ENCODE results near the gene SCAMP4. TPM values are rescaled to one million over a fixed set of nuclear protein-coding genes. Genes with fewer than 3 reads are reported as not detected.

The SCAMP4 gene
- total and polyA plus RNA-seq, 9 of the 15 experiments (the other 6 are each of a cell fraction or from before 2014, with no cell fraction given), result 0.81 to 45.9 (median 12.8) TPM

GRCh38 chr19:1950640-1951039 lies 45.4 kb downstream of the SCAMP4 start:
- Histone ChIP-seq H2AFZ (ENCODE audit: low read depth, low read length) (no peak overlapping the region), H3K27me3 (ENCODE audit: control insufficient read depth in 2 of 2, insufficient read depth in 2 of 2, low read length in 2 of 2) (no peaks in the 10 kb centered on the region), H3K79me2 (ENCODE audit: control insufficient read depth, insufficient read depth, low read length) (peaks cover 86% of the 10 kb centered on the region), H3K9me1 (ENCODE audit: control insufficient read depth, insufficient read depth, low read length) (no peaks in the 10 kb centered on the region), H3K4me1 (replicated peaks in 1 of 2; ENCODE audit: control insufficient read depth in 2 of 2, insufficient read depth in 2 of 2, low read length in 2 of 2) (peaks cover 0 to 63% of the 10 kb centered on the region in 2 experiments; a peak in 2 of 5 replicates), H3K27ac (ENCODE audit: extremely low read depth, low read depth, low read length) (no peak overlapping the region), H3K4me3 (no peak overlapping the region), H4K20me1 (replicated peaks; ENCODE audit: control insufficient read depth, insufficient read depth, low read length) (peaks cover 19% of the 10 kb centered on the region), H3K36me3 (ENCODE audit: control insufficient read depth, insufficient read depth, low read length) (peaks cover 52% of the 10 kb centered on the region; the same call in 2 of the 3 replicates), H3K9me3 (replicated peaks; ENCODE audit: control insufficient read depth, insufficient read depth, low read depth, low read length) (no peaks in the 10 kb centered on the region), H3K4me2 (ENCODE audit: insufficient read depth, low read length) (no peak overlapping the region), H3K9ac (ENCODE audit: insufficient read depth in 1 of 2, low read depth in 2 of 2, low read length in 2 of 2) (no peak overlapping the region)
- DNase-seq (ENCODE audit: extremely low read depth in 1 of 4, low spot score in 3 of 4), result no peak
- in situ Hi-C loops (cut with MboI), result no loop called here
- TF ChIP-seq MITF (IDR thresholded peaks at IDR 0.05), result no peak
- 0 out of 2 replicates have a peak, but pooled peaks have one; percentile 15 for TF ChIP-seq POLR2G (IDR thresholded peaks at IDR 0.05; ENCODE audit: low read depth, low read length)
- FAIRE-seq, result no peak
- intact Hi-C loops (cut with micrococcal nuclease), result no loop called here
- 99% methylated on average over 13 of the region's 16 CpGs for WGBS (ENCODE audit: insufficient coverage, low coverage, missing lambda C conversion rate)
- no TSS peak for BruUV-seq (replicated peaks)
- POLR2A ChIA-PET, result interaction anchor here (0.5 kb wide), 1 partner anchor 62 kb away, joined by 3 read pairs; no protein-coding TSS in a partner anchor
- ATAC-seq, result no peak
- CTCF ChIA-PET (ENCODE audit: low intra/inter-chr PET ratio), result no interaction called here

- DNase-seq (ENCODE audit: extremely low read depth in 1 of 4, low spot score in 3 of 4) (no peak), FAIRE-seq (no peak), ATAC-seq (no peak)
- no peaks in the 10 kb centered on the region for H3K27me3 ChIP-seq (ENCODE audit: control insufficient read depth in 2 of 2, insufficient read depth in 2 of 2, low read length in 2 of 2)
- H3K36me3 ChIP-seq (ENCODE audit: control insufficient read depth, insufficient read depth, low read length), result peaks cover 47% of the 10 kb centered on the region; the same call in 2 of the 3 replicates
- H3K9me3 ChIP-seq (replicated peaks; ENCODE audit: control insufficient read depth, insufficient read depth, low read depth, low read length), result no peaks in the 10 kb centered on the region
- H3K4me2 ChIP-seq (ENCODE audit: insufficient read depth, low read length), result no peak overlapping the region
- no peak overlapping the region for H3K27ac ChIP-seq (ENCODE audit: extremely low read depth, low read depth, low read length)
- ChIA-PET POLR2A (no interaction called here), CTCF (ENCODE audit: low intra/inter-chr PET ratio) (no interaction called here)
- H3K4me1 ChIP-seq (replicated peaks in 1 of 2; ENCODE audit: control insufficient read depth in 2 of 2, insufficient read depth in 2 of 2, low read length in 2 of 2), result peaks cover 0 to 70% of the 10 kb centered on the region in 2 experiments; a peak in 2 of 5 replicates
- no TSS peak for BruUV-seq (replicated peaks)
- in situ Hi-C loops (cut with MboI) (no loop called here), intact Hi-C loops (cut with micrococcal nuclease) (no loop called here)
- H2AFZ ChIP-seq (ENCODE audit: low read depth, low read length), result no peak overlapping the region
- no peak overlapping the region for H3K9ac ChIP-seq (ENCODE audit: insufficient read depth in 1 of 2, low read depth in 2 of 2, low read length in 2 of 2)
- H3K4me3 ChIP-seq, result no peak overlapping the region
- 91% methylated on average over 19 of the region's 21 CpGs for WGBS (ENCODE audit: insufficient coverage, low coverage, missing lambda C conversion rate)
- H3K9me1 ChIP-seq (ENCODE audit: control insufficient read depth, insufficient read depth, low read length), result no peaks in the 10 kb centered on the region
- peaks cover 20% of the 10 kb centered on the region for H4K20me1 ChIP-seq (replicated peaks; ENCODE audit: control insufficient read depth, insufficient read depth, low read length)
- H3K79me2 ChIP-seq (ENCODE audit: control insufficient read depth, insufficient read depth, low read length), result peaks cover 89% of the 10 kb centered on the region
- TF ChIP-seq ZFP91 (CRISPR knock-in tag; IDR thresholded peaks at IDR 0.05) (no peak), SNRNP70 (optimal IDR thresholded peaks at IDR 0.05; ENCODE audit: low read depth, low read length) (no peak), HNRNPUL1 (IDR thresholded peaks at IDR 0.05; ENCODE audit: low read length) (no peak), ZNF253 (CRISPR knock-in tag; conservative IDR thresholded peaks at IDR 0.05) (no peak), ZFP30 (CRISPR knock-in tag; IDR thresholded peaks at IDR 0.05; ENCODE audit: borderline replicate concordance) (no peak), HCFC1 (IDR thresholded peaks at IDR 0.05; ENCODE audit: low read depth, low read length) (no peak), KDM5B (IDR thresholded peaks at IDR 0.05; ENCODE audit: insufficient replicate concordance, low read depth, low read length) (no peak), GATA2 (CRISPR knock-in tag; IDR thresholded peaks at IDR 0.05) (no peak), DDX20 (tag; IDR thresholded peaks at IDR 0.05; ENCODE audit: low read depth) (no peak), ELK3 (CRISPR knock-in tag; IDR thresholded peaks at IDR 0.05) (no peak)
Measured at GRCh38 chr19:1952635-1953034, 47.4 kb downstream of the SCAMP4 start.

Data from K562 (cell line).